GM12878 (cell line): ENCODE results near the gene ANKRD40CL. TPM values are rescaled to one million over a fixed set of nuclear protein-coding genes. Genes with fewer than 3 reads are reported as not detected.

Experiments used
- ATAC-seq: fragments of 200-7000 bp; cut with Tn5 transposase; 3 replicates; pipeline ENCODE4 v1.9.1; 2020; ENCODE audit warnings: mild to moderate bottlenecking, moderate library complexity
- Bru-seq: library from RNA; stranded (reverse); fragments of 400-500 nt; gene quantifications from one replicate; lab custom pipeline; 2021; lab: Mats Ljungman, UMichigan
- BruChase-seq, 2 experiments: library from RNA; stranded (reverse); fragments of 400-500 nt; gene quantifications; one replicate each; lab custom pipeline; 2021; lab: Mats Ljungman, UMichigan
- BruUV-seq: library from RNA; stranded (reverse); fragments of 400-500 nt; replicated peaks from 2 replicates; lab custom pipeline; 2021; lab: Mats Ljungman, UMichigan
- CTCF ChIA-PET: fragments of 300-600 bp; sonication (Branson Sonifier 250); formaldehyde crosslinking; extraction: SDS; loops from one replicate; lab custom pipeline; 2021; ENCODE audit warnings: inconsistent platforms; lab: Yijun Ruan, JAX
- POLR2A ChIA-PET: fragments of 350-600 bp; formaldehyde crosslinking; extraction: SDS; loops from one replicate; lab custom pipeline; 2021; ENCODE audit warnings: inconsistent platforms; lab: Charles Lee
- RAD21 ChIA-PET: fragments of 300-600 bp; sonication (Branson Sonifier 250); formaldehyde crosslinking; loops from one replicate; lab custom pipeline; 2023; ENCODE audit warnings: antibody characterized with exemption; ENCODE audit not compliant: unreplicated experiment; lab: Charles Lee
- SMC1A ChIA-PET: fragments of 300-600 bp; sonication (Branson Sonifier 250); formaldehyde crosslinking; loops from one replicate; lab custom pipeline; 2023; ENCODE audit not compliant: unreplicated experiment, uncharacterized antibody; lab: Charles Lee
- DNase-seq: peaks from one replicate; pipeline ENCODE4 v3.0.0-alpha.2; 2011; ENCODE audit warnings: low read depth, low spot score
- FAIRE-seq: peaks from 3 replicates; lab custom pipeline; 2011; peaks lifted over from hg19 to GRCh38; lab: Jason Lieb, UNC
- H2AFZ ChIP-seq: 2 replicates; pipeline ENCODE4 v1.6.0; 2011; ENCODE audit warnings: low read depth, low read length, control low read depth; ENCODE audit not compliant: control insufficient read depth
- H3K27ac ChIP-seq: 2 replicates; pipeline ENCODE4 v1.5.1; 2011; ENCODE audit warnings: control low read depth; ENCODE audit not compliant: control insufficient read depth, insufficient read depth
- H3K27me3 ChIP-seq, 2 experiments: replicated peaks in 1 of 2; 2 replicates each; pipeline versions ENCODE4 v1.6.0 to v1.6.1; 2011; ENCODE audit warnings: low read length in 1 of 2; ENCODE audit not compliant: control insufficient read depth in 2 of 2, insufficient read depth in 2 of 2
- H3K36me3 ChIP-seq, 2 experiments: 2 replicates each; pipeline ENCODE4 v1.5.1; 2011; ENCODE audit warnings: low read length in 1 of 2; ENCODE audit not compliant: control insufficient read depth in 2 of 2, insufficient read depth in 2 of 2
- H3K4me1 ChIP-seq: 2 replicates; pipeline ENCODE4 v1.6.1; 2011; ENCODE audit warnings: mild to moderate bottlenecking, low read length, moderate library complexity, mixed read lengths; ENCODE audit not compliant: control insufficient read depth, insufficient read depth
- H3K4me2 ChIP-seq: 2 replicates; pipeline ENCODE4 v1.6.0; 2011; ENCODE audit warnings: control low read depth; ENCODE audit not compliant: control insufficient read depth, insufficient read depth
- H3K4me3 ChIP-seq: fragments of 200-600 bp; sonication (generic); 2 replicates; pipeline ENCODE4 v1.5.1; 2016
- H3K79me2 ChIP-seq: 2 replicates; pipeline ENCODE4 v1.6.0; 2011; ENCODE audit warnings: low read length; ENCODE audit not compliant: control insufficient read depth, insufficient read depth
- H3K9ac ChIP-seq: 2 replicates; pipeline ENCODE4 v1.8.0; 2011; ENCODE audit warnings: low read length, control low read depth, mixed read lengths; ENCODE audit not compliant: control insufficient read depth, insufficient read depth
- H3K9me3 ChIP-seq: replicated peaks from 3 replicates; pipeline ENCODE4 v1.5.1; 2011; ENCODE audit warnings: mild to moderate bottlenecking, low read length; ENCODE audit not compliant: control insufficient read depth, insufficient read depth
- H4K20me1 ChIP-seq: 2 replicates; pipeline ENCODE4 v1.6.0; 2011; ENCODE audit not compliant: control insufficient read depth, insufficient read depth
- CREB1 ChIP-seq: IDR thresholded peaks from 2 replicates; pipeline ENCODE4 v1.6.1; 2012; ENCODE audit warnings: low read depth, mild to moderate bottlenecking, inconsistent platforms
- HDGF ChIP-seq: fragments of 450-650 bp; IDR thresholded peaks from 2 replicates; pipeline ENCODE4 v1.6.1; 2016; ENCODE audit warnings: antibody characterized with exemption
- IRF4 ChIP-seq: IDR thresholded peaks from 2 replicates; pipeline ENCODE4 v1.6.1; 2011; ENCODE audit warnings: low read depth, low read length
- LARP7 ChIP-seq: fragments of 450-650 bp; IDR thresholded peaks from 2 replicates; pipeline ENCODE4 v1.6.1; 2017; ENCODE audit warnings: mild to moderate bottlenecking
- MAX ChIP-seq: IDR thresholded peaks from 2 replicates; pipeline ENCODE4 v1.6.1; 2012; ENCODE audit warnings: low read depth, low read length, improper control_type of control experiment
- NFYA ChIP-seq: IDR thresholded peaks from 2 replicates; pipeline ENCODE4 v1.6.1; 2011; ENCODE audit warnings: low read depth, mild to moderate bottlenecking, low read length, improper control_type of control experiment, borderline replicate concordance
- NR2C1 ChIP-seq: fragments of 450-650 bp; IDR thresholded peaks from 2 replicates; pipeline ENCODE4 v1.6.1; 2017; ENCODE audit warnings: antibody characterized with exemption, mild to moderate bottlenecking, moderate library complexity
- POLR2A ChIP-seq: IDR thresholded peaks from 2 replicates; pipeline ENCODE4 v1.6.1; 2011; ENCODE audit warnings: low read depth, mild to moderate bottlenecking, low read length
- RELA ChIP-seq: fragments of 450-650 bp; IDR thresholded peaks from 2 replicates; pipeline ENCODE4 v1.8.0; 2014; ENCODE audit warnings: borderline replicate concordance; ENCODE audit not compliant: partially characterized antibody
- SIN3A ChIP-seq: IDR thresholded peaks from 2 replicates; pipeline ENCODE4 v1.6.1; 2012; ENCODE audit warnings: low read depth, low read length, improper control_type of control experiment
- TAF1 ChIP-seq: IDR thresholded peaks from 2 replicates; pipeline ENCODE4 v1.6.1; 2011; ENCODE audit warnings: mild to moderate bottlenecking, low read depth, low read length, borderline replicate concordance
- USF2 ChIP-seq: IDR thresholded peaks from 2 replicates; pipeline ENCODE4 v1.6.1; 2011; ENCODE audit warnings: low read depth, low read length, improper control_type of control experiment, borderline replicate concordance
- ZNF217 ChIP-seq: fragments of 450-650 bp; IDR thresholded peaks from 2 replicates; pipeline ENCODE4 v1.6.1; 2017; ENCODE audit warnings: antibody characterized with exemption, mild to moderate bottlenecking
- ZNF622 ChIP-seq: fragments of 450-650 bp; IDR thresholded peaks from 2 replicates; pipeline ENCODE4 v1.6.1; 2017; ENCODE audit warnings: mild to moderate bottlenecking, inconsistent platforms
- ZZZ3 ChIP-seq: IDR thresholded peaks from 2 replicates; pipeline ENCODE4 v1.6.1; 2011; ENCODE audit warnings: low read depth; ENCODE audit not compliant: control insufficient read depth, insufficient read length
- WGBS: methylation state at CpG from one replicate; pipeline ENCODE4 v1.1.6; 2016; ENCODE audit warnings: low lambda C conversion rate; ENCODE audit not compliant: insufficient replicate concordance, insufficient coverage; ENCODE audit errors: missing lambda C conversion rate; 5-methylcytosine and 5-hydroxymethylcytosine counted together
- in situ Hi-C: fragments of 300-500 bp; cut with MboI; formaldehyde crosslinking; loops from 9 replicates; pipeline ENCODE4 v1.14.3; 2018; ENCODE audit warnings: mixed read lengths
- intact Hi-C: fragments of 100-400 bp; cut with micrococcal nuclease; formaldehyde crosslinking; loops from one replicate; pipeline ENCODE4 v1.14.2; 2022; ENCODE audit not compliant: unreplicated experiment
- long read RNA-seq, 2 experiments: library from polyadenylated mRNA; unstranded; transcript quantifications; one replicate each; pipeline ENCODE4 v2.0.0, GENCODE V29; 2019 to 2020
- polyA minus RNA-seq, 3 experiments: library from RNA; depleted of rRNA, polyadenylated mRNA; stranded (reverse); fragments of >200 nt; gene quantifications; 2 replicates each; pipeline ENCODE4 v1.2.3, GENCODE V29; 2011
- polyA plus RNA-seq, 11 experiments: library from polyadenylated mRNA; depleted of rRNA in 4 of 11; unstranded in 6 of 11; stranded (reverse) in 5 of 11; fragments of >200 nt; fragmentation: Nextera tagmentation in 4 of 11; fragmentation: Illumina TruSeq in 1 of 11; extraction: Ambion mirVana in 4 of 11; extraction: Trizol in 1 of 11; gene quantifications; 1 replicate in 1 of 11; 2 replicates in 10 of 11; pipeline versions ENCODE4 v1.2.1 to v1.2.3, GENCODE V29; 2011 to 2016; ENCODE audit warnings: inconsistent platforms in 2 of 11, missing spikeins in 2 of 11, low read depth in 1 of 11
- total RNA-seq, 4 experiments: library from RNA; depleted of rRNA in 3 of 4; stranded (reverse); fragments of >200 nt in 3 of 4; fragmentation: Illumina TruSeq in 1 of 4; extraction: Trizol in 1 of 4; gene quantifications; 2 replicates each; pipeline versions ENCODE4 v1.2.1 to v1.2.3, GENCODE V29; 2013 to 2021

The ANKRD40CL gene, protein sequence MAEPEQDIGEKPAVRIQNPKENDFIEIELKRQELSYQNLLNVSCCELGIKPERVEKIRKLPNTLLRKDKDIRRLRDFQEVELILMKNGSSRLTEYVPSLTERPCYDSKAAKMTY
- total RNA-seq (2013; cell fraction: nucleolus; rRNA removed): not detected in 2 replicates
- total RNA-seq (2014; rRNA removed): not detected in 2 replicates
- total RNA-seq (2014; rRNA removed; fragmentation: Illumina TruSeq; extraction: Trizol): not detected in 2 replicates
- not detected in 2 replicates for total RNA-seq (2021)
- polyA plus RNA-seq (2011; ENCODE audit: low read depth): not detected
- polyA plus RNA-seq (2011; rRNA removed): not detected in 2 replicates
- polyA plus RNA-seq (2011; cell fraction: cytosol; rRNA removed): not detected in 2 replicates
- not detected in 2 replicates for polyA plus RNA-seq (2011; cell fraction: nucleus; rRNA removed)
- polyA plus RNA-seq (2012): not detected in 2 replicates
- not detected in 2 replicates for polyA plus RNA-seq (2014; fragmentation: Illumina TruSeq; extraction: Trizol)
- not detected for polyA plus RNA-seq (2014; fragmentation: Nextera tagmentation; extraction: Ambion mirVana)
- polyA plus RNA-seq (2014; rRNA removed): not detected in 2 replicates
- polyA plus RNA-seq (2016; fragmentation: Nextera tagmentation; extraction: Ambion mirVana): not detected
- not detected in 2 replicates for polyA minus RNA-seq (2011; rRNA and poly(A)+ RNA removed)
- not detected in 2 replicates for polyA minus RNA-seq (2011; cell fraction: cytosol; rRNA and poly(A)+ RNA removed)
- not detected in 2 replicates for polyA minus RNA-seq (2011; cell fraction: nucleus; rRNA and poly(A)+ RNA removed)
- percentile 20 among the genes with signal in this experiment for Bru-seq, nascent RNA
- BruChase-seq, experiment 1, labeled RNA remaining after a 6-hour chase: not detected
- not detected for BruChase-seq, experiment 2, labeled RNA remaining after a 2-hour chase
- long read RNA-seq, experiment 1: 0 reads
- long read RNA-seq, experiment 2: 0 reads

GRCh38 chr17:50767446-50767845 lies at the start of gene ANKRD40CL:
TSS of gene ANKRD40CL (minus strand) at chr17:50767518. CDS start at chr17:50766913, 605 bp downstream.
- Histone ChIP-seq H3K36me3 (no peaks in the 10 kb centered on the region), H3K9me3 (no peaks in the 10 kb centered on the region), H3K27ac (no peak within 1 kb of the TSS), H3K4me2 (no peak within 1 kb of the TSS), H3K4me3 (no peak within 1 kb of the TSS), H3K79me2 (no peaks in the 10 kb centered on the region), H4K20me1 (no peaks in the 10 kb centered on the region), H2AFZ (no peak within 1 kb of the TSS), H3K27me3 (no peaks in the 10 kb centered on the region), H3K4me1 (peaks cover 23% of the 10 kb centered on the region), H3K9ac (no peak within 1 kb of the TSS)
- ATAC-seq: no peak
- intact Hi-C loops: no loop called here
- FAIRE-seq: no peak
- BruUV-seq: no TSS peak
- TF ChIP-seq NFYA: no peak
- TF ChIP-seq ZNF622: no peak
- DNase-seq: no peak
- ChIA-PET RAD21 (no interaction called here), SMC1A (interaction anchor here (0.6 to 1.8 kb wide), 2 partner anchors 16 to 739 kb away, joined by 3 to 7 read pairs; no protein-coding TSS in a partner anchor), POLR2A (interaction anchor here (0.5 kb wide), 1 partner anchor 25 kb away, joined by 4 read pairs; no protein-coding TSS in a partner anchor), CTCF (interaction anchor here (2.8 kb wide), 1 partner anchor 16 kb away, joined by 8 read pairs; no protein-coding TSS in a partner anchor)
- 81% methylated on average over 9 of the region's 9 CpGs for WGBS
- in situ Hi-C loops: no loop called here

DNA sequence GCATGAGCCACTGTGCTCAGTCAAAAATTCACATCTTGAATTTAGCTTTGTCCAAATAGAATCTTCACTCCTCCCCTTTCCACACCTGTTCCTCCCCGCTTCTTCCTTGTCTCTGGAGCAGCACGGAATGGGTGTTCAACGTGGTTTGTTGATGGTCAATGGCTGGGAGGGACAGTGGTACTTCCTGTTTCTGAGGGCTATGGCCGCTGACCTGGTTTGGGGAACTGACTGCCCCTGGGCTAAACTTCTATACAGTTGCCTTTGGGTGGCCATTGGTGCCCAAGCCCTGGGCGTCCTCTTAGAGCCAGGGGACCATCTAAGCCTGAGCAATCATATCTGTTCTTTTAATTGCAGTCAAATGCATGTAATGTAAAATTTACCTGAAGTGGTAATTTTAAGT lies 49.0 kb upstream of the ANKRD40CL start:
- Histone ChIP-seq H3K9me3 (no peaks in the 10 kb centered on the region), H3K4me1 (no peaks in the 10 kb centered on the region; the same call in 1 of the 2 replicates), H3K4me2 (no peak overlapping the region), H4K20me1 (no peaks in the 10 kb centered on the region), H3K27ac (no peak overlapping the region), H3K79me2 (no peaks in the 10 kb centered on the region), H2AFZ (no peak overlapping the region), H3K4me3 (no peak overlapping the region), H3K27me3 (no peaks in the 10 kb centered on the region; a peak in 1 of 4 replicates), H3K36me3 (no peaks in the 10 kb centered on the region), H3K9ac (no peak overlapping the region)
- in situ Hi-C loops (no loop called here), intact Hi-C loops (no loop called here)
- FAIRE-seq (no peak), DNase-seq (no peak), ATAC-seq (no peak)
- ChIA-PET CTCF (interaction anchor here (1.0 to 4.3 kb wide), 8 partner anchors 9 to 199 kb away, joined by 3 to 30 read pairs (median 4); no protein-coding TSS in a partner anchor), SMC1A (interaction anchor here (0.8 to 2.0 kb wide), 4 partner anchors 14 to 37 kb away, joined by 3 to 9 read pairs (median 3); no protein-coding TSS in a partner anchor), POLR2A (no interaction called here), RAD21 (interaction anchor here (1.0 kb wide), 1 partner anchor 142 kb away, joined by 3 read pairs; no protein-coding TSS in a partner anchor)
- WGBS: 7% methylated on average over 5 of the region's 5 CpGs
- no TSS peak for BruUV-seq
- no peak for TF ChIP-seq IRF4
- no peak for TF ChIP-seq CREB1
- TF ChIP-seq MAX: no peak
- no peak for TF ChIP-seq USF2
- TF ChIP-seq SIN3A: no peak
- TF ChIP-seq RELA: no peak
- TF ChIP-seq NR2C1: no peak
- TF ChIP-seq POLR2A: no peak
- TF ChIP-seq LARP7: no peak
- TF ChIP-seq HDGF: no peak
- TF ChIP-seq ZNF217: no peak
- no peak for TF ChIP-seq ZZZ3
- TF ChIP-seq TAF1: no peak
